K562 (cell line): ENCODE measurements around the gene SPTLC3. TPM values are rescaled to one million over a fixed set of nuclear protein-coding genes. Genes with fewer than 3 reads are reported as not detected.

Experiments used
- ATAC-seq: fragments of 200-7000 bp; cut with Tn5 transposase; 3 replicates; pipeline ENCODE4 v1.9.1; 2020; ENCODE audit warnings: moderate library complexity
- BruUV-seq: library from RNA; stranded (reverse); fragments of 400-500 nt; replicated peaks from 2 replicates; lab custom pipeline; 2021; lab: Mats Ljungman, UMichigan
- CTCF ChIA-PET: fragments of 300-600 bp; formaldehyde crosslinking; extraction: SDS; loops from one replicate; lab custom pipeline; 2021; ENCODE audit warnings: low intra/inter-chr PET ratio; lab: Yijun Ruan, JAX
- POLR2A ChIA-PET: fragments of 300-600, 350-650 bp; sonication (Branson Sonifier 250); formaldehyde crosslinking; extraction: SDS; loops from one replicate; lab custom pipeline; 2021; ENCODE audit warnings: antibody characterized with exemption, inconsistent platforms; lab: Yijun Ruan, JAX
- DNase-seq, 4 experiments: peaks; one replicate each; pipeline versions ENCODE4 v3.0.0 to v3.0.0-alpha.2; 2011 to 2018; ENCODE audit warnings: low spot score in 3 of 4, mixed read lengths in 3 of 4; ENCODE audit errors: extremely low read depth in 1 of 4
- FAIRE-seq: peaks from 2 replicates; lab custom pipeline; 2011; peaks lifted over from hg19 to GRCh38; lab: Jason Lieb, UNC
- H2AFZ ChIP-seq: 2 replicates; pipeline ENCODE4 v1.6.0; 2011; ENCODE audit warnings: low read depth, low read length, control low read depth, inconsistent platforms
- H3K27ac ChIP-seq: fragments of 200-600 bp; 3 replicates; pipeline ENCODE4 v1.8.0; 2011; ENCODE audit warnings: low read depth, mild to moderate bottlenecking, control low read depth, inconsistent platforms, low read length, moderate library complexity, mixed read lengths; ENCODE audit errors: extremely low read depth
- H3K27me3 ChIP-seq, 2 experiments: fragments of 300-600 bp in 1 of 2; 2 replicates in 1 of 2; 3 replicates in 1 of 2; pipeline versions ENCODE4 v1.6.0 to v1.8.0; 2011; ENCODE audit warnings: inconsistent platforms in 2 of 2, low read length in 2 of 2, mild to moderate bottlenecking in 1 of 2, mixed read lengths in 1 of 2, moderate library complexity in 1 of 2; ENCODE audit not compliant: control insufficient read depth in 2 of 2, insufficient read depth in 2 of 2
- H3K36me3 ChIP-seq: fragments of 300-600 bp; 3 replicates; pipeline ENCODE4 v1.8.0; 2011; ENCODE audit warnings: mild to moderate bottlenecking, low read length, inconsistent platforms; ENCODE audit not compliant: control insufficient read depth, insufficient read depth
- H3K4me1 ChIP-seq, 2 experiments: fragments of 200-600 bp in 1 of 2; replicated peaks in 1 of 2; 2 replicates in 1 of 2; 3 replicates in 1 of 2; pipeline versions ENCODE4 v1.5.1 to v1.8.0; 2011; ENCODE audit warnings: inconsistent platforms in 2 of 2, low read length in 2 of 2, mild to moderate bottlenecking in 1 of 2, mixed read lengths in 1 of 2, moderate library complexity in 1 of 2; ENCODE audit not compliant: control insufficient read depth in 2 of 2, insufficient read depth in 2 of 2
- H3K4me2 ChIP-seq: 2 replicates; pipeline ENCODE4 v1.6.1; 2011; ENCODE audit warnings: low read length, control low read depth, inconsistent platforms, mixed read lengths; ENCODE audit not compliant: insufficient read depth
- H3K4me3 ChIP-seq: fragments of 200-600 bp; sonication (generic), shearing (Covaris generic); 2 replicates; pipeline ENCODE4 v1.5.1; 2016; ENCODE audit warnings: control low read depth, inconsistent platforms
- H3K79me2 ChIP-seq: fragments of 200-600 bp; 3 replicates; pipeline ENCODE4 v1.8.0; 2011; ENCODE audit warnings: low read length, inconsistent platforms; ENCODE audit not compliant: control insufficient read depth, insufficient read depth
- H3K9ac ChIP-seq, 2 experiments: 2 replicates each; pipeline versions ENCODE4 v1.6.0 to v1.6.1; 2011; ENCODE audit warnings: low read depth in 2 of 2, low read length in 2 of 2, control low read depth in 1 of 2, inconsistent platforms in 1 of 2, mild to moderate bottlenecking in 1 of 2, mixed read lengths in 1 of 2; ENCODE audit not compliant: insufficient read depth in 1 of 2
- H3K9me1 ChIP-seq: one replicate; pipeline ENCODE4 v1.6.0; 2011; ENCODE audit warnings: inconsistent platforms, mild to moderate bottlenecking, low read length, moderate library complexity; ENCODE audit not compliant: control insufficient read depth, insufficient read depth
- H3K9me3 ChIP-seq: replicated peaks from 2 replicates; pipeline ENCODE4 v1.5.1; 2011; ENCODE audit warnings: low read depth, low read length, inconsistent platforms; ENCODE audit not compliant: control insufficient read depth, insufficient read depth
- H4K20me1 ChIP-seq: replicated peaks from 2 replicates; pipeline ENCODE4 v1.6.1; 2011; ENCODE audit warnings: low read length, inconsistent platforms, mixed read lengths; ENCODE audit not compliant: control insufficient read depth, insufficient read depth
- PHB2 ChIP-seq: fragments of 450-650 bp; IDR thresholded peaks from 2 replicates; pipeline ENCODE4 v1.6.1; 2017; ENCODE audit warnings: low read depth
- SMAD1 ChIP-seq: fragments of 150-350 bp; IDR thresholded peaks from 2 replicates; pipeline ENCODE4 v1.6.1; 2014; ENCODE audit warnings: low read length, low read depth; ENCODE audit not compliant: partially characterized antibody
- ZNF780A ChIP-seq: fragments of 250-450 bp; sonication (Bioruptor Pico); IDR thresholded peaks from 2 replicates; pipeline ENCODE4 v1.5.0; 2021; ENCODE audit warnings: mild to moderate bottlenecking
- WGBS: fragments of 100-300 bp; shearing (Covaris generic); methylation state at CpG from one replicate; pipeline ENCODE4 v1.1.6; 2016; ENCODE audit warnings: low coverage, mixed read lengths; ENCODE audit not compliant: insufficient coverage; ENCODE audit errors: missing lambda C conversion rate; 5-methylcytosine and 5-hydroxymethylcytosine counted together
- in situ Hi-C: fragments of 300-500 bp; cut with MboI; formaldehyde crosslinking; loops from 4 replicates; pipeline ENCODE4 v1.15.0; 2018; ENCODE audit warnings: inconsistent platforms, mixed read lengths
- intact Hi-C: fragments of 100-400 bp; cut with micrococcal nuclease; formaldehyde crosslinking; loops from 2 replicates; pipeline ENCODE4 v1.14.2; 2022
- polyA plus RNA-seq, 8 experiments: library from polyadenylated mRNA; depleted of rRNA in 4 of 8; stranded (reverse) in 5 of 8; unstranded in 3 of 8; fragments of >200 nt; fragmentation: Nextera tagmentation in 2 of 8; fragmentation: Illumina TruSeq in 1 of 8; extraction: Ambion mirVana in 2 of 8; extraction: Trizol in 1 of 8; gene quantifications; 2 replicates each; pipeline versions ENCODE4 v1.2.1 to v1.2.3, GENCODE V29; 2011 to 2014; ENCODE audit warnings: inconsistent platforms in 1 of 8, missing spikeins in 1 of 8
- total RNA-seq, 7 experiments: library from RNA; depleted of rRNA in 6 of 7; stranded (reverse); fragments of >200 nt in 6 of 7; fragmentation: Illumina TruSeq in 2 of 7; extraction: Trizol in 2 of 7; gene quantifications; 2 replicates each; pipeline versions ENCODE4 v1.2.1 to v1.2.3, GENCODE V29; 2011 to 2021; ENCODE audit warnings: low replicate concordance in 1 of 7
- TF ChIP-seq, protein P1 (sequence below): fragments of 250-450 bp; sonication (Bioruptor Pico); IDR thresholded peaks from 2 replicates; pipeline ENCODE4 v1.5.0; 2020; ENCODE audit warnings: mild to moderate bottlenecking

SPTLC3 gene
- total and polyA plus RNA-seq, 9 of the 15 experiments (the other 6 are each of a cell fraction or from before 2014, with no cell fraction given): not detected

DNA sequence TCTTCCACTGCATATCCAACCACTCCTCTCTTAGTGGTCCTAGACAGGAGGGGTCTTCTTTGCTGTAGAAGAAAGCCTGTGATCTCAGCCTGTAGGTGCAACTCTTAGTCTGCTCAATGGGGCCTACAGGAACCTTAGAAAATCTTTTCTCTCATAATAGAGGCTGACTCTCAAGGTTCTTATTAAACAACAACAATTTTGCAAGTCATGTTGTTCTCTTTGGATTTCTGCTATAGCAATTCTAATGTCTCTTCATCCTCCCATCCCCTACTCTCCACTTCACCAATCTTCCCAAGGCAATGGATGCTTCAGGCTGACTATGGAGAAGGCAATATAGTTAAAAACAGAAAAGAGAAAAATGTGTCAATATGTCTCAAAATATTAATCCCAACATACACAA is 40.8 kb upstream of the SPTLC3 start (continued):
- TF ChIP-seq, protein P1, sequence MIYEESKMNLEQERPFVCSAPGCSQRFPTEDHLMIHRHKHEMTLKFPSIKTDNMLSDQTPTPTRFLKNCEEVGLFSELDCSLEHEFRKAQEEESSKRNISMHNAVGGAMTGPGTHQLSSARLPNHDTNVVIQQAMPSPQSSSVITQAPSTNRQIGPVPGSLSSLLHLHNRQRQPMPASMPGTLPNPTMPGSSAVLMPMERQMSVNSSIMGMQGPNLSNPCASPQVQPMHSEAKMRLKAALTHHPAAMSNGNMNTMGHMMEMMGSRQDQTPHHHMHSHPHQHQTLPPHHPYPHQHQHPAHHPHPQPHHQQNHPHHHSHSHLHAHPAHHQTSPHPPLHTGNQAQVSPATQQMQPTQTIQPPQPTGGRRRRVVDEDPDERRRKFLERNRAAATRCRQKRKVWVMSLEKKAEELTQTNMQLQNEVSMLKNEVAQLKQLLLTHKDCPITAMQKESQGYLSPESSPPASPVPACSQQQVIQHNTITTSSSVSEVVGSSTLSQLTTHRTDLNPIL (CRISPR knock-in tag): no peak
- no peak for TF ChIP-seq SMAD1
- TF ChIP-seq ZNF780A (CRISPR knock-in tag): no peak

GRCh38 chr20:12968472-12968871 is 40.3 kb upstream of the SPTLC3 start:
- H3K36me3 ChIP-seq: no peaks in the 10 kb centered on the region
- DNase-seq (no peak), ATAC-seq (no peak), FAIRE-seq (no peak)
- 0% methylated on average over 2 of the region's 4 CpGs for WGBS
- no peaks in the 10 kb centered on the region for H4K20me1 ChIP-seq
- H3K9me3 ChIP-seq: no peaks in the 10 kb centered on the region
- H3K9me1 ChIP-seq: no peaks in the 10 kb centered on the region
- H3K4me2 ChIP-seq: no peak overlapping the region
- BruUV-seq: no TSS peak
- no peak for TF ChIP-seq PHB2
- H3K4me1 ChIP-seq: no peaks in the 10 kb centered on the region
- H3K79me2 ChIP-seq: no peaks in the 10 kb centered on the region
- POLR2A ChIA-PET: no interaction called here
- no peak overlapping the region for H2AFZ ChIP-seq
- no peak overlapping the region for H3K27ac ChIP-seq
- intact Hi-C loops (no loop called here), in situ Hi-C loops (no loop called here)
- no peak overlapping the region for H3K4me3 ChIP-seq
- no peak overlapping the region for H3K9ac ChIP-seq
- no peaks in the 10 kb centered on the region for H3K27me3 ChIP-seq
- CTCF ChIA-PET: interaction anchor here (0.6 kb wide), 1 partner anchor 137 kb away, joined by 3 read pairs; no protein-coding TSS in a partner anchor
